HG02970 (cell line): ENCODE results near the gene TRIM72.
A peak's percentile ranks its signal among the peaks of the same experiment; 100 is the strongest.
"Not testable (repeated sequence)": the region's sequence is repeated elsewhere in the genome, so short reads cannot be mapped to it uniquely, and the experiment has no call there.

ENCODE experiments used
- ATAC-seq: cut with Tn5 transposase; IDR thresholded peaks from one replicate; pipeline ENCODE4 v1.9.1; 2021; ENCODE audit warnings: mild to moderate bottlenecking, moderate library complexity, moderate number of reproducible peaks; ENCODE audit not compliant: unreplicated experiment, low FRiP score

TRIM72 gene, protein sequence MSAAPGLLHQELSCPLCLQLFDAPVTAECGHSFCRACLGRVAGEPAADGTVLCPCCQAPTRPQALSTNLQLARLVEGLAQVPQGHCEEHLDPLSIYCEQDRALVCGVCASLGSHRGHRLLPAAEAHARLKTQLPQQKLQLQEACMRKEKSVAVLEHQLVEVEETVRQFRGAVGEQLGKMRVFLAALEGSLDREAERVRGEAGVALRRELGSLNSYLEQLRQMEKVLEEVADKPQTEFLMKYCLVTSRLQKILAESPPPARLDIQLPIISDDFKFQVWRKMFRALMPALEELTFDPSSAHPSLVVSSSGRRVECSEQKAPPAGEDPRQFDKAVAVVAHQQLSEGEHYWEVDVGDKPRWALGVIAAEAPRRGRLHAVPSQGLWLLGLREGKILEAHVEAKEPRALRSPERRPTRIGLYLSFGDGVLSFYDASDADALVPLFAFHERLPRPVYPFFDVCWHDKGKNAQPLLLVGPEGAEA

GRCh38 chr16:31213877-31214707, at the start of gene TRIM72:
TRIM72 (plus strand) TSS chr16:31214119; CDS start chr16:31214739, 620 bp downstream.
- ATAC-seq: no peak

- no peak for ATAC-seq
Measured at GRCh38 chr16:31167315-31167714, 46.6 kb upstream of the TRIM72 start.

- ATAC-seq: no peak
Measured at GRCh38 chr16:31168848-31169247, 45.1 kb upstream of the TRIM72 start.

- ATAC-seq: not testable (repeated sequence)
Measured at GRCh38 chr16:31170048-31170447, 43.9 kb upstream of the TRIM72 start.

DNA sequence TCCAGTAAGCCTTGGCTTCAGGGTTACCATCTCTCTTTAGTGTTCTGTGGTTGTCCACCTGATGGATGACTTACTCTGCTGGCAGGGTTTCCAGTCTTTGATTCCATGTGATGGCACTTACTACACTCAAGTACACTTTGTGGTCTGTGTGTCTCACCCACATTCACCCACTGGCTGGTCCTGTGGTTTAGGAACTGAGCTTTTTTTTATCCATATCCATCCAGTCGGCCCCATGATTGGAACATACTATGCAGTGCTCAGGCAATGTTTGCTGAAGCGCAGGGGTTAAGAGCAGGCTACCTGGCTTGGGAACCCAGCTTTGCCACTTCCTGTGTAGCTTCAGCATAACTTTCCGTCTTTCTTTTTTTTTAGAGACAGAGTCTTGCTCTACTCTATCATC, 36.8 kb upstream of the TRIM72 start:
- no peak for ATAC-seq

- ATAC-seq: peak; percentile 1
Measured at GRCh38 chr16:31179219-31179746, 34.6 kb upstream of the TRIM72 start.

- peak; percentile 68 for ATAC-seq
Measured at GRCh38 chr16:31179747-31180459, 34.0 kb upstream of the TRIM72 start, which contains the start of gene FUS. FUS (plus strand) TSS chr16:31180139; CDS start chr16:31180215, 76 bp downstream.

DNA sequence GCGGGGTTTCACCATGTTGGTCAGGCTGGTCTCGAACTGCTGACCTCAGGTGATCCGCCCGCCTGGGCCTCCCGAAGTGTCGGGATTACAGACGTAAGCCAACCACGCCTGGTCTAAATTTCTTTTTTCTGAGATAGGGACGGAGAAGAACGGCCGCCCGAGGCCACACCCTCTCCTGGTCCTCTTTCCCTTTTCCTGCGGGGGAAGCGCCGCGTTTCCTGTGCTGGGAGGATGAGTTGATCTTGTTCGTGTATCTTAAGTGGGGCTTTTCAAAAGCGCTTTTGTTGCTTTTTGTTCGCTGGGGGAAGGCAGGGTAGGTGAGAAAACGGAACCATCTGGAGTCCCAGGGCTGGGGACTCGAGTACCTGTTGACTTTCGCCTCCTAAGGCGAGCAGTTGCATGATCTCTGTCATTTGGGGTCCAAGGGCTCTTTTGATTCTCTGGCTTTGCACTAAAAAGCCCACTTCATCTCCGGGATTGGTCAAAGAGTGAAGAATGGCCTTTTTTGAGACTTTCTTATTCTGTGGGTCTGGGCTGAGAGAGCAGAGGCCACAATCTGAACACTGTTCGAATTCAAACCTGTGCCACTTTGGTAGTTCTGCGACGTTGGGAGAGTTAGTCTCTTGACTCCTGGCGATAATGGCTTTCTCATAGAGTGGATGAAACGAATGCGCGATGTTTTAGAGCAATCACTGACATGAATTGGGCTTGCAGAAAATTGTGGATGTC, 32.7 kb upstream of the TRIM72 start:
- no peak for ATAC-seq

GRCh38 chr16:31182391-31182790, 31.5 kb upstream of the TRIM72 start:
- ATAC-seq: no peak

GRCh38 chr16:31183432-31184428, 30.2 kb upstream of the TRIM72 start:
- no peak for ATAC-seq

GRCh38 chr16:31184888-31185287, 29.0 kb upstream of the TRIM72 start:
- no peak for ATAC-seq

- no peak for ATAC-seq
Measured at GRCh38 chr16:31185339-31185738, 28.6 kb upstream of the TRIM72 start.

DNA sequence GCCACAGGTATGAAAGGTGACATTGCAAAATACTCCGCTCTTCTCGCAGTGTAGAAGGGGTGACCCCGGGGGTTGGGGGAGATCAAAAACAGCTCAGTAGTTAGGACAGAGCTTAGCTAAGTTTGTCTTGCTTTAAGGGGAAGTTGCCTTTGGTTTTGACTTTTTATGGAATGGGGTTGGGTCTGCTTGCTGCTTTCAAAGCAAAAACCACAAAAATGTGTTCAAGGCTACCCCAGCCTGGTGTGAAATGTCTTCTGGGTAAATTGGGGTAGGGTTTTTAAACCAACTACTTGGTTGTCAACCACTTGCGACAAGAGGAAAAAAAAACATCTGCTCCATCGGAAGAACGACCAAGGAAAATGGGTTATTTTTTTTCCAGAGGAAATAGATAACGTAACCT, 27.7 kb upstream of the TRIM72 start:
- ATAC-seq: no peak

GRCh38 chr16:31186930-31187807, 26.8 kb upstream of the TRIM72 start:
- ATAC-seq: no peak

DNA sequence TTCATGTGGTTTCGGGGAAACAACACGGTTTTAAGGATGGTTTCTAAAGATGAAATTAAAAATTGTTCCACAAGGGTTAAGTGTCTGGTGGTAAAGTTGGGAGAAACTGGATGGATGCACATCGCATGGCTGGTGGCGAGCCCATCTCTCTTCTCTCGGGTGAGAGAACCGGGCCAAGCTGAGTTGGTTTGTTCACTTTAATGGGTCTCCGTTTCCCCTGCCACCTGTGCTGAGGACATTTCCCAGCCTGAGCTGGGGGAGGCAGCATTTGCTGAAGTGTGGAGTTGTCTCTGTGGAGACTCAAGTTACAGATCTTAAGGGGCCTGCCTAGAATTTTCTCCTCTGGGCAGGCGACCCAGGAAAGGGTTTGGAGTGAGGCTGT, 26.1 kb upstream of the TRIM72 start:
- no peak for ATAC-seq

- ATAC-seq: no peak
Measured at GRCh38 chr16:31188450-31189411, 25.2 kb upstream of the TRIM72 start.

- ATAC-seq: no peak
Measured at GRCh38 chr16:31189412-31189778, 24.5 kb upstream of the TRIM72 start.
